Activated CD4-positive, alpha-beta T cell treated with anti-CD3 and anti-CD28 coated beads, Interleukin-2, amount 50 U/mL, for 48 hours (primary cell): ENCODE results near the gene LLPH.
"Not testable (repeated sequence)": the region's sequence is repeated elsewhere in the genome, so short reads cannot be mapped to it uniquely, and the experiment has no call there.

Experiments used
- DNase-seq, 2 experiments: peaks; one replicate each; pipeline ENCODE4 v3.0.0-alpha.2; 2020

Gene LLPH

GRCh38 chr12:66130267-66131066 is at the start of gene LLPH:
LLPH (minus strand) TSS chr12:66130750; CDS start chr12:66129106, 1,644 bp downstream.
- DNase-seq: peak; percentile 88 to 91

- no peak for DNase-seq
Observed at GRCh38 chr12:66176105-66176900, 45.8 kb upstream of the LLPH start.

GRCh38 chr12:66174391-66175325 is 44.1 kb upstream of the LLPH start:
- not testable (repeated sequence) for DNase-seq

GRCh38 chr12:66170606-66171005 is 40.1 kb upstream of the LLPH start:
- DNase-seq: no peak

GRCh38 chr12:66169221-66170170 is 38.9 kb upstream of the LLPH start, which contains the start of gene TMBIM4:
TMBIM4 (minus strand) TSS chr12:66169996; CDS start chr12:66169951, 45 bp downstream.
- peak; percentile 87 to 91 for DNase-seq

GRCh38 chr12:66168410-66168809 is 37.9 kb upstream of the LLPH start:
- DNase-seq: no peak

GRCh38 chr12:66166561-66166960 is 36.0 kb upstream of the LLPH start:
- no peak for DNase-seq

GRCh38 chr12:66165141-66165540 is 34.6 kb upstream of the LLPH start:
- no peak for DNase-seq

- no peak for DNase-seq
Observed at GRCh38 chr12:66164349-66164821, 33.8 kb upstream of the LLPH start.

GRCh38 chr12:66163289-66163688 is 32.7 kb upstream of the LLPH start:
- no peak for DNase-seq

GRCh38 chr12:66162701-66163100 is 32.2 kb upstream of the LLPH start:
- no peak for DNase-seq

GRCh38 chr12:66160704-66161103 is 30.2 kb upstream of the LLPH start:
- no peak for DNase-seq

- DNase-seq: no peak
Observed at GRCh38 chr12:66159123-66159522, 28.6 kb upstream of the LLPH start.

GRCh38 chr12:66156654-66157053 is 26.1 kb upstream of the LLPH start:
- DNase-seq: no peak

- DNase-seq: no peak
Observed at GRCh38 chr12:66154776-66155175, 24.2 kb upstream of the LLPH start.

GRCh38 chr12:66152732-66153131 is 22.2 kb upstream of the LLPH start:
- no peak for DNase-seq

GRCh38 chr12:66149702-66150398 is 19.3 kb upstream of the LLPH start:
- DNase-seq: no peak

GRCh38 chr12:66144791-66145754 is 14.5 kb upstream of the LLPH start:
- DNase-seq: no peak

- no peak for DNase-seq
Observed at GRCh38 chr12:66143868-66144267, 13.3 kb upstream of the LLPH start.

- no peak for DNase-seq
Observed at GRCh38 chr12:66142826-66143225, 12.3 kb upstream of the LLPH start.
